ENCODE data around the gene ITPR1. TPM values are rescaled to one million over a fixed set of nuclear protein-coding genes. Genes with fewer than 3 reads are reported as not detected.

Gene ITPR1
- total and polyA plus RNA-seq, 10 of the 15 experiments (the other 5 are each of a cell fraction or from before 2014, with no cell fraction given): 12.2 to 239 (median 28.4) TPM

DNA sequence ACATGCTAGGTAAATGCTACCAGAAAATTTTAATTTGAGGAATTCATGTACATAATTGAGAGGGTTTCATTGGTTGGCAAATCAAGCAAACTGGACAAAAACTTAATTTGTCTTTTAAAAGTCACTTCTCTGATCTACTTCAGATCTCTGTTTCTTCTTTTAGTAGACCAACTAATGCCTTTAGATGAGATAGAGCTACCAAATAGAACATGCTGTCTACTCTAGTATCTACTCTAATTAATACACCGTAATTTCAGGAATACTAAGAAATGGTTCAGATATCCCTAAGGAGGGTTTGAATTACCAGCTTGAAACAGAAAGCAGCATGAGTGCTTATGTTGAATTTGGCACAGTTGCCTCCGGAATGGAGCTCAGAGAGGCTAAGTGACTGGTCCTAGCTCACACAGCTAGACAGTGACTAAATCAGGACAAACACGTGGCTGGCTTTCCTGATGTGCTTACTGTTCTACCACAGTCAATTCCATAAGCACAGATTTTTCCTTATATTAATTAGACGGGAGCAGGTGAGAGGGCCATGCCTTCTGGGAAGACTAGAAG, 225.1 kb downstream of the ITPR1 start:
- ChIA-PET RAD21 (ENCODE audit: unreplicated experiment) (interaction anchor here (0.6 to 13.5 kb wide), 4 partner anchors 36 to 340 kb away, joined by 3 to 264 read pairs (median 4); no protein-coding TSS in a partner anchor), CTCF (interaction anchor here (6.4 to 7.0 kb wide), 2 partner anchors 258 to 340 kb away, joined by 47 to 81 read pairs; no protein-coding TSS in a partner anchor), POLR2A (no interaction called here), SMC1A (ENCODE audit: uncharacterized antibody, unreplicated experiment) (interaction anchor here (1.1 to 23.0 kb wide), 6 partner anchors 9 to 339 kb away, joined by 3 to 429 read pairs (median 25); no protein-coding TSS in a partner anchor)
- Histone ChIP-seq H3K27ac (ENCODE audit: control insufficient read depth, insufficient read depth) (no peak overlapping the region), H3K9me3 (replicated peaks; ENCODE audit: control insufficient read depth, insufficient read depth, low read length) (no peaks in the 10 kb centered on the region), H2AFZ (ENCODE audit: control insufficient read depth, low read depth, low read length) (no peak overlapping the region), H3K4me1 (ENCODE audit: control insufficient read depth, insufficient read depth, low read length) (no peaks in the 10 kb centered on the region), H3K27me3 (replicated peaks in 1 of 2; ENCODE audit: control insufficient read depth in 2 of 2, insufficient read depth in 2 of 2, low read length in 1 of 2) (no peaks in the 10 kb centered on the region), H3K9ac (ENCODE audit: control insufficient read depth, insufficient read depth, low read length) (no peak overlapping the region), H3K36me3 (ENCODE audit: control insufficient read depth in 2 of 2, insufficient read depth in 2 of 2, low read length in 1 of 2) (peaks cover 0 to 5% of the 10 kb centered on the region in 2 experiments; a peak in 3 of 4 replicates), H3K4me3 (no peak overlapping the region), H4K20me1 (ENCODE audit: control insufficient read depth, insufficient read depth) (no peaks in the 10 kb centered on the region), H3K4me2 (ENCODE audit: control insufficient read depth, insufficient read depth) (no peak overlapping the region), H3K79me2 (ENCODE audit: control insufficient read depth, insufficient read depth, low read length) (no peaks in the 10 kb centered on the region)
- ATAC-seq (no peak), FAIRE-seq (no peak), DNase-seq (ENCODE audit: low read depth, low spot score) (no peak)
- intact Hi-C loops (cut with micrococcal nuclease; ENCODE audit: unreplicated experiment): no loop called here
- in situ Hi-C loops (cut with MboI): loop anchor here (5.0 kb wide), 2 partner anchors 264 to 339 kb away; no protein-coding TSS in a partner anchor
- TF ChIP-seq JUND (IDR thresholded peaks at IDR 0.05; ENCODE audit: low read depth, low read length) (no peak), TARDBP (IDR thresholded peaks at IDR 0.05; ENCODE audit: borderline replicate concordance) (no peak), NRF1 (conservative IDR thresholded peaks at IDR 0.05; ENCODE audit: low read depth, low read length) (no peak), SP1 (IDR thresholded peaks at IDR 0.05; ENCODE audit: low read depth, low read length) (no peak), MXI1 (IDR thresholded peaks at IDR 0.05; ENCODE audit: low read depth, low read length) (no peak), GATAD2B (conservative IDR thresholded peaks at IDR 0.05; ENCODE audit: low read depth) (no peak), STAT3 (IDR thresholded peaks at IDR 0.05; ENCODE audit: low read depth, low read length) (no peak), RB1 (IDR thresholded peaks at IDR 0.05; ENCODE audit: borderline replicate concordance) (no peak), PKNOX1 (IDR thresholded peaks at IDR 0.05) (no peak), JUNB (IDR thresholded peaks at IDR 0.05) (no peak), TBL1XR1 (IDR thresholded peaks at IDR 0.05; ENCODE audit: low read depth, low read length) (no peak), ZSCAN29 (IDR thresholded peaks at IDR 0.05) (no peak)
- TF ChIP-seq, protein P1, sequence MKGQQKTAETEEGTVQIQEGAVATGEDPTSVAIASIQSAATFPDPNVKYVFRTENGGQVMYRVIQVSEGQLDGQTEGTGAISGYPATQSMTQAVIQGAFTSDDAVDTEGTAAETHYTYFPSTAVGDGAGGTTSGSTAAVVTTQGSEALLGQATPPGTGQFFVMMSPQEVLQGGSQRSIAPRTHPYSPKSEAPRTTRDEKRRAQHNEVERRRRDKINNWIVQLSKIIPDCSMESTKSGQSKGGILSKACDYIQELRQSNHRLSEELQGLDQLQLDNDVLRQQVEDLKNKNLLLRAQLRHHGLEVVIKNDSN (IDR thresholded peaks at IDR 0.05; ENCODE audit: borderline replicate concordance, extremely low read length, insufficient read depth, low read depth, low read length): no peak
- TF ChIP-seq, protein P2, sequence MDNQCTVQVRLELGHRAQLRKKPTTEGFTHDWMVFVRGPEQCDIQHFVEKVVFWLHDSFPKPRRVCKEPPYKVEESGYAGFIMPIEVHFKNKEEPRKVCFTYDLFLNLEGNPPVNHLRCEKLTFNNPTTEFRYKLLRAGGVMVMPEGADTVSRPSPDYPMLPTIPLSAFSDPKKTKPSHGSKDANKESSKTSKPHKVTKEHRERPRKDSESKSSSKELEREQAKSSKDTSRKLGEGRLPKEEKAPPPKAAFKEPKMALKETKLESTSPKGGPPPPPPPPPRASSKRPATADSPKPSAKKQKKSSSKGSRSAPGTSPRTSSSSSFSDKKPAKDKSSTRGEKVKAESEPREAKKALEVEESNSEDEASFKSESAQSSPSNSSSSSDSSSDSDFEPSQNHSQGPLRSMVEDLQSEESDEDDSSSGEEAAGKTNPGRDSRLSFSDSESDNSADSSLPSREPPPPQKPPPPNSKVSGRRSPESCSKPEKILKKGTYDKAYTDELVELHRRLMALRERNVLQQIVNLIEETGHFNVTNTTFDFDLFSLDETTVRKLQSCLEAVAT (IDR thresholded peaks at IDR 0.05): no peak
- BruUV-seq (replicated peaks): no TSS peak
- 78% methylated on average over 4 of the region's 4 CpGs for WGBS (ENCODE audit: insufficient coverage, insufficient replicate concordance, low lambda C conversion rate, missing lambda C conversion rate)

Measured in GM12878 (cell line).